ENCODE data around the gene MGLL. TPM values are rescaled to one million over a fixed set of nuclear protein-coding genes. Genes with fewer than 3 reads are reported as not detected.

Gene MGLL
- total RNA-seq, 1 donor from 2014 or later, result 0.43 TPM

GRCh38 chr3:127751163-127751621 is 71.1 kb downstream of the MGLL start:
- peaks cover 22% of the 10 kb centered on the region for H3K27me3 Mint-ChIP-seq
- no peak overlapping the region for H3K4me3 Mint-ChIP-seq (ENCODE audit: low read depth)
- TF ChIP-seq CTCF (IDR thresholded peaks at IDR 0.05; ENCODE audit: unreplicated experiment), result no peak
- no peak for DNase-seq (ENCODE audit: low spot score, unreplicated experiment)
- H3K9me3 Mint-ChIP-seq (ENCODE audit: low read depth), result no peaks in the 10 kb centered on the region
- no peaks in the 10 kb centered on the region for H3K36me3 Mint-ChIP-seq (ENCODE audit: insufficient read depth)
- H3K27ac Mint-ChIP-seq, result no peak overlapping the region
- H3K4me1 Mint-ChIP-seq (ENCODE audit: low read depth), result peaks cover 2% of the 10 kb centered on the region

DNA sequence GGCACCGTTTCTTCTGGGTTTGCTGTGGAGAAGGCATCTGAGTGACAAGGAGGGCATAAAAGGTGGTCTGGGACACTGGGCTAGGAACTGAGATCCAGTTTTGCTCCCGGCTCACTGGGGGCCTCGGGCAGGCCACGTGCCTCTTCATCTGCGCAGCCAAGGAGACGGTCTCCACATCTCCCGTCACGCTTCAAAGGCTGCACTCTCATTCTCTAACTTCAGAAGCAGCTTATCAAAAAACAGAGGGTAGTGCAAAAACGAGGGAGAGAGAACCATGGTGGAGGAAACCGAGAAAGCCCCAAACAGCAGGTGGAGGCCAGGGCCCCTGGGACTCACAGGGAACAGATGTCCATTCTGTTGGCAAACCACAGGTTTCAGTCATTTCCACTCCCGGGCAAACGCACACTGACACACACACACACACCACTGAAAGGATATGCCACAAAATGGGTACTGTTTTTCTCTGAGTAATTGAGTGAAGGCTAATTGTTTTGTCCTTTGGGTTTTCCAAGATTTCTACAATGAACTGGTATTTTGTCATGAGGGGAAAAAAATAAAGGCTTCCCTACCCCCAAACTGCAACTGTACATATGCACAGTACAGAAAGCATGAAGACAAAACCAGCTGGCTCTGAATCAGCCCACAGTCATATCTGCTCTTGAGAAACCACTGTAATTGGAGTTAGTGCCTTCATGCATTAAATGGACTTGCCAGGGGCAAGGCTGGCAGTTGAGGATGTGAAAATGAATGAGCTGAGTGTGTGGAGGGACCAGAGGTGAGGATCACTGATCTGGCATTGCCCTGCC is 71.9 kb downstream of the MGLL start:
- DNase-seq (ENCODE audit: low spot score, unreplicated experiment), result no peak
- Mint-ChIP-seq H3K27me3 (peaks cover 22% of the 10 kb centered on the region), H3K4me1 (ENCODE audit: low read depth) (peaks cover 2% of the 10 kb centered on the region), H3K9me3 (ENCODE audit: low read depth) (no peaks in the 10 kb centered on the region), H3K36me3 (ENCODE audit: insufficient read depth) (no peaks in the 10 kb centered on the region), H3K4me3 (ENCODE audit: low read depth) (no peak overlapping the region), H3K27ac (no peak overlapping the region)
- no peak for TF ChIP-seq CTCF (IDR thresholded peaks at IDR 0.05; ENCODE audit: unreplicated experiment)

GRCh38 chr3:127749787-127750225 is 72.5 kb downstream of the MGLL start:
- H3K4me3 Mint-ChIP-seq (ENCODE audit: low read depth), result no peak overlapping the region
- no peak for DNase-seq (ENCODE audit: low spot score, unreplicated experiment)
- H3K4me1 Mint-ChIP-seq (ENCODE audit: low read depth), result peaks cover 2% of the 10 kb centered on the region
- peak; percentile 19 for TF ChIP-seq CTCF (IDR thresholded peaks at IDR 0.05; ENCODE audit: unreplicated experiment)
- H3K27me3 Mint-ChIP-seq, result peaks cover 24% of the 10 kb centered on the region
- no peaks in the 10 kb centered on the region for H3K36me3 Mint-ChIP-seq (ENCODE audit: insufficient read depth)
- H3K27ac Mint-ChIP-seq, result no peak overlapping the region
- no peaks in the 10 kb centered on the region for H3K9me3 Mint-ChIP-seq (ENCODE audit: low read depth)

DNA sequence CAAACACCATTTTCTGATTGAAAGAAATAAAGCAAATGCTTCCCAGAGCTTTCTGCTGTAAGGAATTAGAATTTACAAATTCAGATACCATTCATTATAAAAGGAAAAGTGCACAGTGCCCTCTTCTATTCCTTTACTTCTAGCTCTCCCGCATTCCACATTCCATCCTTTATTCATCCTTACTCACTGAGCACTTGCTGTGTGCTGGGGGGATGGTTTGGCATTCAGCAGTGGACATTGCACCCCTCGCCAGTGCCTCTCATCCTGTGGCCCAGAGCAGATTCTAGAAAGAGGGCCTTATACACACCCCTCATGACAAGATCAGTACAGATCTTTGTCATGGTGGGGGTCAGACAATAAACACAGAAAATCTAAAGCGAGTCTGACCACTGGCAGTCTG is 73.0 kb downstream of the MGLL start:
- Mint-ChIP-seq H3K36me3 (ENCODE audit: insufficient read depth) (no peaks in the 10 kb centered on the region), H3K4me3 (ENCODE audit: low read depth) (no peak overlapping the region), H3K27me3 (peaks cover 26% of the 10 kb centered on the region), H3K4me1 (ENCODE audit: low read depth) (peaks cover 2% of the 10 kb centered on the region), H3K9me3 (ENCODE audit: low read depth) (no peaks in the 10 kb centered on the region), H3K27ac (no peak overlapping the region)
- DNase-seq (ENCODE audit: low spot score, unreplicated experiment), result no peak
- no peak for TF ChIP-seq CTCF (IDR thresholded peaks at IDR 0.05; ENCODE audit: unreplicated experiment)

- Mint-ChIP-seq H3K4me3 (ENCODE audit: low read depth) (no peak overlapping the region), H3K9me3 (ENCODE audit: low read depth) (no peaks in the 10 kb centered on the region), H3K27ac (no peak overlapping the region), H3K27me3 (peaks cover 30% of the 10 kb centered on the region), H3K36me3 (ENCODE audit: insufficient read depth) (no peaks in the 10 kb centered on the region), H3K4me1 (ENCODE audit: low read depth) (peaks cover 2% of the 10 kb centered on the region)
- no peak for DNase-seq (ENCODE audit: low spot score, unreplicated experiment)
- no peak for TF ChIP-seq CTCF (IDR thresholded peaks at IDR 0.05; ENCODE audit: unreplicated experiment)
Observed at GRCh38 chr3:127748754-127749327, 73.5 kb downstream of the MGLL start.
